CD4-positive, alpha-beta T cell treated with Interleukin-6 at 100 ng/mL for 8 hours (primary cell): ENCODE results near the gene IPO9.

Experiments used
- DNase-seq: peaks from one replicate; pipeline ENCODE4 v3.0.0-alpha.2; 2020; ENCODE audit warnings: mixed read lengths, low spot score

Gene IPO9

DNA sequence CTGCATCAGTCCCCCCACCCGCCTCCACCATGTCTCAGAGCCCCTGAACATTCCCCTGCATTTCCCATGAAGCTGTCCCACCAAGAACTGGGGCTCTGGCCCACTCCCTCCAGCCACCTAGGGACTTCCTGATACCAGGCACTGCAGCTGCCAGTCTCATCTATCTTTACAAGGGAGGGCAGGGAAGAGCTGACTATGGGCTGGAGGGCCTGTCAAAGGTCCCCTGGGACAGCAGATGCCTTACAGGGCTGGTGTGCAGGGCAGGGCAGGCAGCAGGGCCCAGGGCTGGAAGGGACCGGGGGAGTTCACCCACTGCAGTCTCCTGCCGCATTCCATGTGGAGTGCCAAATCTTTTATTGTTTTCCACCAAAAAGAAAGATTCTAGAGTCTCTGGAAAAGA lies 77.4 kb downstream of the IPO9 start:
- DNase-seq: no peak

- no peak for DNase-seq
These were observed 78.7 kb downstream of the IPO9 start for GRCh38 chr1:201907621-201908020.

GRCh38 chr1:201911826-201912571 lies 83.0 kb downstream of the IPO9 start:
- DNase-seq: no peak

- DNase-seq: no peak
These were observed 83.9 kb downstream of the IPO9 start for GRCh38 chr1:201912832-201913231.

DNA sequence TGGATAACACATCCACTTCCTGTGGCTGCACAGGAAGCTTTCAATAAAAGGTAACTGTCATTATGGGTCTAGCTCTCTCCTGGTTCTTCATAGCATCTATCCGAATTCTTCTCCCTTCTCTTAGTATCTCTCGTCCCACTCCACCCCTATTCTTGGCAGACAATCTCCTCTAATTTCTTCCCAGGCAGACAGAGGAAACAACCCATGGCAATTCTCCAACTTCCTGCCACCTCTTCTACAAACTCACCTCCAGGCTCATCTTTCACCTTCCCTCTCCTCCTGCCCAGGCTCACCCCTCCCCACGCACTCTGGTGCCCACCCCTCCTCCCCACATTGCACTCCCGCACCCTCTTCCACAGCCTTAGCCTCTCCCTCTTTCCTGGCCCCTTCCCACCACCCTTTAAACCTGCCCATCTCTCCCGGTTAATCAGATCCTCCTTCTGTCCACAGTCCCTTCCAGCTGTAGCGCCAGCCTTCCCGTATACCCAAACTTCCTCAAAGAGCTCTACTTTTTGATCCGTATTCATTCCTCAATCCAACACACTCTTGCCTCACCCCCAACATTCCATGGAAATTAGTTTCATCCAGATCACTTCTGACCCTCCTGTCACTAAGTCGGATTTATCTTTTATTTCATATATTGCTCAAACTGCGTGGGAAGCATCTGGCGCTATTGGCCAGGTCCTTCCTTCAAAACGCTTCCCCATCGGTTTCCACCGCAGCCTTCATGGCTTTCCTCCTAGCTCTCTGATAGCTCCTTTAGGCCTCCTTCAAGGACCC lies 85.7 kb downstream of the IPO9 start:
- no peak for DNase-seq

- DNase-seq: no peak
These were observed 87.8 kb downstream of the IPO9 start for GRCh38 chr1:201916649-201917249.

DNA sequence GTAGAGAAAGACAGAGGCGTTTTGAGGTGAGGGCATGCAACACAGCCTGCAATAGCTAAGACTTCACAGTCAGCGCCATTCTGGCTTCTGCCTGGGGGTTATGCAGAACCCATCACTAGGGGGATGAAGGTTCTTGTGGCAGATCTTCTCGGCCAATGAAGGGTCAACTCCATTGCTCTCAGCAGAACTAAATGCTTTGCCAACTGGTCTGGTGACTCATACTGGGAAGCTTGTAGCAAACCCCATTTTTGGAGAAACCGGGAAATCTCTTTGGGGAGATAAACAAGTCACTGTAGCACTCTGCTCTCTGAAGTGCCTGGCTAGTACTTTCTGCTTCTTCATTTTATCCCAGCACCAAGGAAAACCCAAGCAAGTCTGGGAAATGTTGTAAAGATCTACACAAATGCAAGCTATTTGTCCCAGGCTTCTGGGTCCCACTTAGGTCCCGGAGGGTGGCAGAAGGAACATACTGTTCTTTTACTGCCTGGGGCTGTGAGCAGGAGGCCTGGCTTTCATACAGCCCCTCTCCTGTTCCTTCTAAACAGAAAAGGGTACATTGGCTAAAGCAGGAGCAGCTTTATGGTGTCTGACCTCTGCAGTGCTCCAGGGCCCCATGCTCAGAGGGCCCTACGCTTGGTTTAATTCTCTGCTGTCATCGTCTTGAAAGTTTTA lies 88.5 kb downstream of the IPO9 start:
- no peak for DNase-seq

DNA sequence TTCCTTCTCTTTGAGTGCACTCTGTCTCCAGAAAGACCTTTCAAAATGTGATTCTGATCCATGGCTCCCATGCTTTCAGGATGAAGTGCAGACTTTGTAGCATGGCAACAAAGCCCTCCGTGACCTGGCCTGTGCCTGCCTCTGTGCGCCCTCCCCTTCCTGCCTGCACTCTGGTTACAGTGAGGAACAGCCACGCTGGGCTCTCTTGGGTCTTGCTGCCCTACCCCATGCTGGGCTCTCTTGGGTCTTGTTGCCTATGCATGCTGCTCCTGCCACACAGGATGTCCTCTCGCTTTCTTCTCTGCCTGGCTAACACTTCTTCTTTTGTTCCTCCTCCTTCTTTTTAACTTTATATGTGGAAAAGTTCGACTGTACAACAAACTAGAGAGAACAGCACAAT lies 89.4 kb downstream of the IPO9 start:
- DNase-seq: no peak

DNA sequence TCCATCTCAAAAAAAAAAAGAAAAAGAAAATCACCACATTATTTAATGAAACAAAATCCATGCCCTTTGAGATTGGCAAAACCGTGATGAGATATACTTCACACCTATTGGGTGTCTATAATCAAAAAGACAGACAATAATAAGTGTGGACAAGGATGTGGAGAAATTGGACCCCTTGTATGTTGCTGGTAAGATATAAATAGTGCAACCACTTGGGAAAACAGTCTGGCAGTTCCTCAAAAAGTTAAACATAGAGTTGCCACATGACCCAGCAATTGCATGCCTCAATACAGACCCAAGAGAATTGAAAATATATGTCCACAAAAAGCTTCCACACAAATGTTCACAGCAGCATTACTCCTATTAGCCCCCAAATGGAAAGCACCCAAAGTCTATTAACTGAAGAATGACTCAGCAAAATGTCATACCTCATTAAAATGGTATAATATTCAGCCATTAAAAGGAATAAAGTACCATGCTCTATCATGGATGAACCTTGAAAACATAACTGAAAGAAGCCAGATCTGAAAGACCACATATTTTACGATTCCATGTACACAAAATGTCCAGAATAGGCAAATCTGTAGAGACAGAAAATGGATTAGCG lies 93.1 kb downstream of the IPO9 start:
- DNase-seq: no peak

DNA sequence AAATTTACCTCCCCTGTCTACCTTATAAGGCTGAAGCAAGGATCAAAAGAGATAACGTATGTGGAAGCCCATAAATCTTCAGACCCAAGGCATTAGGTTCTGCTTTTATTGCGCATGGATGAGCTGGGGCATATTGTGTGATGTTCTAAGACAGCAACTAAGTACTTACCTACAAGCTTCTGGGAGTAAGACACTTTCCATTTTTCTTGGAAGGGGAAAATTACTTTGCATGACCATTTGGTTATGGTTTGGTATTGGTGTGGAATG lies 96.3 kb downstream of the IPO9 start:
- DNase-seq: no peak

- DNase-seq: no peak
These were observed 97.2 kb downstream of the IPO9 start for GRCh38 chr1:201925981-201926645.

GRCh38 chr1:201928266-201928665 lies 99.3 kb downstream of the IPO9 start:
- DNase-seq: no peak

GRCh38 chr1:201930137-201930536 lies 101.2 kb downstream of the IPO9 start:
- DNase-seq: no peak

DNA sequence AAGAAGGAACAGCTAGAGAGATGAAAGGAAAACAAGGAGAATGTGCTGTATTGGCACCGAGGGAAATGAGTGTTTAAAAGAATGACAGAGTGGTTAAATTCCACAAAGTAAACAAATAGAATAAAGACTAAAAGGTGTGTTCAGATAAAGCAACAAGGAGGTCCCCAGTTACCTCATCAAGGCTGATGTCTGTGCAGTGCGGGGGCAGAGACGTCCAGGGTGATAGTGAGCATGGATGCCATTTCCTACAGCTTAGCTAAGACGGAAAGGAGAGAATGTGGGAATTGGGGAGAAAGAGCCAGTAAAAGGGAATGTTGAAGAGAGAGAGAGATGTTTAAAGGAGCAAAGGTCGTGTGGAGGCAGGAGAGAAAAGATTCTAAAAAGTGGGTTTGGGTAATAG lies 101.8 kb downstream of the IPO9 start:
- DNase-seq: no peak
